PC-9 (cell line): ENCODE data around the gene DYNC1H1. TPM values are rescaled to one million over a fixed set of nuclear protein-coding genes. Genes with fewer than 3 reads are reported as not detected.
A peak's percentile ranks its signal among the peaks of the same experiment; 100 is the strongest.

Experiments
- BruUV-seq: library from RNA; stranded (reverse); fragments of 400-500 nt; replicated peaks from 2 replicates; lab custom pipeline; 2021; lab: Mats Ljungman, UMichigan
- CTCF ChIA-PET: fragments of 300-600 bp; sonication (Branson Sonifier 250); formaldehyde crosslinking; loops from one replicate; lab custom pipeline; 2022; ENCODE audit warnings: antibody characterized with exemption; lab: Charles Lee
- POLR2A ChIA-PET: fragments of 300-600 bp; sonication (Branson Sonifier 250); formaldehyde crosslinking; loops from one replicate; lab custom pipeline; 2022; ENCODE audit warnings: antibody characterized with exemption; ENCODE audit not compliant: unreplicated experiment; lab: Charles Lee
- DNase-seq, 2 experiments: peaks; one replicate each; pipeline versions ENCODE4 v3.0.0 to v3.0.0-alpha.2; 2015 to 2022; ENCODE audit warnings: mixed read lengths in 1 of 2
- H2AFZ ChIP-seq: fragments of 200-600 bp; sonication (generic); 2 replicates; pipeline ENCODE4 v1.8.1; 2017; ENCODE audit warnings: antibody characterized with exemption
- H3F3A ChIP-seq: fragments of 200-600 bp; sonication (generic); 2 replicates; pipeline ENCODE4 v1.8.1; 2017; ENCODE audit warnings: antibody characterized with exemption, mild to moderate bottlenecking, low read depth; ENCODE audit not compliant: insufficient read depth
- H3K27ac ChIP-seq: fragments of 200-600 bp; sonication (generic); 2 replicates; pipeline ENCODE4 v1.6.1; 2016; ENCODE audit warnings: mixed run types
- H3K27me3 ChIP-seq: fragments of 200-600 bp; sonication (generic); 2 replicates; pipeline ENCODE4 v1.6.1; 2016; ENCODE audit warnings: low read depth, mixed run types; ENCODE audit not compliant: insufficient read depth
- H3K36me3 ChIP-seq: fragments of 200-600 bp; sonication (generic); 2 replicates; pipeline ENCODE4 v1.6.1; 2016; ENCODE audit warnings: low read depth, mixed run types
- H3K4me1 ChIP-seq: fragments of 200-600 bp; sonication (generic); replicated peaks from 2 replicates; pipeline ENCODE4 v1.6.1; 2016; ENCODE audit warnings: mixed run types; ENCODE audit not compliant: insufficient read depth
- H3K4me2 ChIP-seq: fragments of 200-600 bp; sonication (generic); 2 replicates; pipeline ENCODE4 v1.6.1; 2017; ENCODE audit warnings: mixed run types
- H3K4me3 ChIP-seq: fragments of 200-600 bp; sonication (generic); 2 replicates; pipeline ENCODE4 v1.6.1; 2016; ENCODE audit warnings: mixed run types
- H3K79me2 ChIP-seq: fragments of 200-600 bp; sonication (generic); 2 replicates; pipeline ENCODE4 v1.6.1; 2017; ENCODE audit warnings: low read depth, mixed run types
- H3K9me2 ChIP-seq: fragments of 200-600 bp; sonication (generic); 2 replicates; pipeline ENCODE4 v1.8.1; 2017; ENCODE audit warnings: mild to moderate bottlenecking; ENCODE audit not compliant: insufficient read depth
- H3K9me3 ChIP-seq: fragments of 200-600 bp; sonication (generic); 2 replicates; pipeline ENCODE4 v1.8.1; 2016; ENCODE audit warnings: low read depth; ENCODE audit not compliant: insufficient read depth
- H4K20me1 ChIP-seq: fragments of 200-600 bp; sonication (generic); 2 replicates; pipeline ENCODE4 v1.8.1; 2017; ENCODE audit not compliant: insufficient read depth
- CTCF ChIP-seq: fragments of 200-600 bp; sonication (generic); conservative IDR thresholded peaks from 2 replicates; pipeline ENCODE4 v1.6.1; 2017; ENCODE audit warnings: mixed run types, antibody characterized with exemption, mild to moderate bottlenecking, moderate library complexity
- EZH2 ChIP-seq: fragments of 200-600 bp; sonication (generic); IDR thresholded peaks from 2 replicates; pipeline ENCODE4 v1.8.0; 2017; ENCODE audit warnings: antibody characterized with exemption, low read depth
- intact Hi-C: fragments of 100-400 bp; cut with micrococcal nuclease; formaldehyde crosslinking; loops from one replicate; pipeline ENCODE4 v1.10.0; 2022; ENCODE audit not compliant: unreplicated experiment
- total RNA-seq: library from RNA; stranded (reverse); gene quantifications from 2 replicates; pipeline ENCODE4 v1.2.3, GENCODE V29; 2021

Gene DYNC1H1
- total RNA-seq, 1 experiment from 2014 or later = 1,268 TPM

GRCh38 chr14:101959277-101959676, 5.1 kb upstream of the DYNC1H1 start:
- no peaks in the 10 kb centered on the region for H3K36me3 ChIP-seq
- BruUV-seq = no TSS peak
- H3K4me2 ChIP-seq = no peak overlapping the region
- H4K20me1 ChIP-seq = no peaks in the 10 kb centered on the region
- no peaks in the 10 kb centered on the region for H3K27me3 ChIP-seq
- peaks cover 29% of the 10 kb centered on the region for H3F3A ChIP-seq
- peaks cover 4% of the 10 kb centered on the region; the same call in 1 of the 2 replicates for H3K79me2 ChIP-seq
- CTCF ChIA-PET = no interaction called here
- intact Hi-C loops = no loop called here
- POLR2A ChIA-PET = interaction anchor here (0.6 kb wide), 1 partner anchor 257 kb away, joined by 8 read pairs; no protein-coding TSS in a partner anchor
- peaks cover 25% of the 10 kb centered on the region for H3K4me1 ChIP-seq
- DNase-seq = no peak
- TF ChIP-seq EZH2 (no peak), CTCF (no peak)
- no peak overlapping the region for H3K27ac ChIP-seq
- no peak overlapping the region for H2AFZ ChIP-seq
- no peaks in the 10 kb centered on the region for H3K9me2 ChIP-seq
- H3K9me3 ChIP-seq = no peaks in the 10 kb centered on the region
- no peak overlapping the region for H3K4me3 ChIP-seq

DNA sequence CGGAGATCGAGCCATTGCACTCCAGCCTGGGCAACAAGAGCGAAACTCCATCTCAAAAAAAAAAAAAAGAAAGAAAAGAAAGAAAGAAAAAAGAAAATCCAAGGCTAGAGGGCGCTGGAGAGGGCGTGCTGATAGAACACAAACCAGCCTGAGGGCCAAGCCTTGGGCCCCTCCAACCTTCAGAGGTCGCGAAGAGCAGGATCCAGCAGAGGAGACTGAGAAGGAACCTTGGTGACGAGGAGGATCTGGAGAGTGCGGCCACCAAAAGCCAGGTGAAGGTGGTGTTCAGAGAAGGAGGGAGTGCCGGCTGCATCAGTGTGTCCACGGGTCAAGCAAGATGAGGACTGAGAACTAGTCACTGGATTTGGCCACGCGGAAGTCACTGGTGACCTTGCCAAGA, 4.1 kb upstream of the DYNC1H1 start:
- no peaks in the 10 kb centered on the region for H4K20me1 ChIP-seq

DNA sequence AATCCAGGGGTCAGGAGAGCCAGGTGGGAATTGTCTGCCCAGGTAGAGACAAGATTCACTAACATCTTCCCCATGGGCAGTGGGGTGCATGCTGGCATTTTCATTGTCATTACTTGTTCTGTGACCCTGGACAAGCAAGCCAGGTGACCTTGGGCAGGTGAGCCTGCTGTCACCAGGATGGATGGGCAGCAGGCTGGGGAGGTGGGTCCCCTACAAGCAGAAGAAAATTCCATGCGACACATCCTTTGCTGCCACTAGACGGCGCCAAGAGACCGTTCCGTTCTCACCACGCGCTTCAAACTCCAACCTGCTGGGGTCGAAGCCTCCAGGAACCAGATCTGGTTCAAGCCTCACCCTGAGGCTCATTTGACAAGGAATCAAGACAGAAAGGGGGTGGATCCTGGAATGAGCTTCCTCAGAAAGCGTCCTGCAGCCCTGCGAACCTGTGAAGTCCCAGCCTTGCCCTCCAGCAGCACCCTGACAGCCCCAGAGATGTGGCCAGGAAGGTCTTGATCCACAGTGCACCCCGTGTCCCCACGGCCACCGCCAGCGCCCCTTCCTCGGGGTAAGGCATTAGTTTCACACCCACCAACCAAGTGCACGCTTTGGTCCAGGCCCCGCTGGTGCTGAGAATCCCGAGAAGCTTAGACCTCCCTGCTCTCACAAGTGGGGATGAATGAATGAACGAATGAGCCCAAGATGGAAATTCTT, 3.2 kb upstream of the DYNC1H1 start:
- CTCF ChIA-PET = interaction anchor here (0.6 to 2.5 kb wide), 10 partner anchors 85 to 694 kb away, joined by 3 to 14 read pairs (median 4); no protein-coding TSS in a partner anchor
- BruUV-seq = no TSS peak

More for the DNA sequence above, 4.1 kb upstream of the DYNC1H1 start:
- H3K36me3 ChIP-seq = no peaks in the 10 kb centered on the region
- no peaks in the 10 kb centered on the region for H3K27me3 ChIP-seq
- H3K4me2 ChIP-seq = no peak overlapping the region
- no peak overlapping the region for H2AFZ ChIP-seq
- TF ChIP-seq EZH2 = no peak
- TF ChIP-seq CTCF = peak; percentile 73
- H3K27ac ChIP-seq = no peak overlapping the region
- intact Hi-C loops = loop anchor here (2.0 to 10.0 kb wide), 5 partner anchors 72 to 555 kb away; no protein-coding TSS in a partner anchor
- H3F3A ChIP-seq = peaks cover 25% of the 10 kb centered on the region
- POLR2A ChIA-PET = no interaction called here
- H3K9me2 ChIP-seq = no peaks in the 10 kb centered on the region
- H3K79me2 ChIP-seq = peaks cover 12% of the 10 kb centered on the region
- no peaks in the 10 kb centered on the region for H3K9me3 ChIP-seq
- DNase-seq = peak in 1 of 2 experiments; percentile 20
- no TSS peak for BruUV-seq
- peaks cover 25% of the 10 kb centered on the region for H3K4me1 ChIP-seq
- CTCF ChIA-PET = interaction anchor here (0.6 to 2.5 kb wide), 4 partner anchors 118 to 403 kb away, joined by 3 to 14 read pairs (median 4); no protein-coding TSS in a partner anchor
- H3K4me3 ChIP-seq = no peak overlapping the region

More for the DNA sequence above, 3.2 kb upstream of the DYNC1H1 start:
- intact Hi-C loops = loop anchor here (1.0 to 10.0 kb wide), 10 partner anchors 19 to 554 kb away; partner anchors contain the start of gene WDR20
- TF ChIP-seq CTCF (peak; percentile 99), EZH2 (no peak)
- Histone ChIP-seq H4K20me1 (no peaks in the 10 kb centered on the region), H3K27me3 (no peaks in the 10 kb centered on the region), H3K36me3 (no peaks in the 10 kb centered on the region), H3K9me3 (no peaks in the 10 kb centered on the region), H3K27ac (no peak overlapping the region), H3K4me3 (no peak overlapping the region), H3K4me1 (peaks cover 32% of the 10 kb centered on the region), H3F3A (peaks cover 33% of the 10 kb centered on the region), H3K79me2 (peaks cover 22% of the 10 kb centered on the region), H3K4me2 (peak overlapping the region; percentile 44), H2AFZ (no peak overlapping the region), H3K9me2 (no peaks in the 10 kb centered on the region)
- POLR2A ChIA-PET = interaction anchor here (0.6 to 0.7 kb wide), 2 partner anchors 175 to 481 kb away, joined by 3 to 7 read pairs; no protein-coding TSS in a partner anchor
- peak; percentile 84 to 90 for DNase-seq
